Calu3 (cell line): ENCODE results near the gene CALN1. TPM values are rescaled to one million over a fixed set of nuclear protein-coding genes. Genes with fewer than 3 reads are reported as not detected.

Experiments used
- BruUV-seq: library from RNA; stranded (reverse); fragments of 400-500 nt; replicated peaks from 2 replicates; lab custom pipeline; 2021; lab: Mats Ljungman, UMichigan
- CTCF ChIA-PET: fragments of 300-600 bp; sonication (Branson Sonifier 250); formaldehyde crosslinking; loops from one replicate; lab custom pipeline; 2022; ENCODE audit warnings: antibody characterized with exemption; lab: Charles Lee
- DNase-seq: peaks from one replicate; pipeline ENCODE4 v3.0.0; 2022
- H3K27ac Mint-ChIP-seq: one replicate; pipeline ENCODE4 v1.8.0; 2022; ENCODE audit warnings: mixed read lengths; ENCODE audit not compliant: unreplicated experiment
- H3K27me3 Mint-ChIP-seq: one replicate; pipeline ENCODE4 v1.8.0; 2022; ENCODE audit warnings: mixed read lengths; ENCODE audit not compliant: unreplicated experiment
- H3K36me3 Mint-ChIP-seq: one replicate; pipeline ENCODE4 v1.8.0; 2022; ENCODE audit warnings: mild to moderate bottlenecking, moderate library complexity, mixed read lengths; ENCODE audit not compliant: insufficient read depth, unreplicated experiment
- H3K4me1 Mint-ChIP-seq: one replicate; pipeline ENCODE4 v1.8.0; 2022; ENCODE audit warnings: mild to moderate bottlenecking, low read depth, mixed read lengths; ENCODE audit not compliant: unreplicated experiment
- H3K4me3 Mint-ChIP-seq: one replicate; pipeline ENCODE4 v1.8.0; 2022; ENCODE audit warnings: mild to moderate bottlenecking, low read depth, moderate library complexity, mixed read lengths; ENCODE audit not compliant: unreplicated experiment
- H3K9me3 Mint-ChIP-seq: one replicate; pipeline ENCODE4 v1.8.0; 2022; ENCODE audit warnings: low read depth, mixed read lengths; ENCODE audit not compliant: unreplicated experiment
- CTCF ChIP-seq: fragments of 200-600 bp; IDR thresholded peaks from one replicate; pipeline ENCODE4 v1.8.0; 2022; ENCODE audit warnings: antibody characterized with exemption; ENCODE audit not compliant: unreplicated experiment
- intact Hi-C: fragments of 100-400 bp; cut with micrococcal nuclease; formaldehyde crosslinking; loops from one replicate; pipeline ENCODE4 v1.10.0; 2022; ENCODE audit not compliant: unreplicated experiment
- total RNA-seq: library from RNA; stranded (reverse); gene quantifications from 2 replicates; pipeline ENCODE4 v1.2.3, GENCODE V29; 2022

Gene CALN1
- total RNA-seq, 1 experiment from 2014 or later: not detected

- CTCF ChIA-PET: no interaction called here
- peaks cover under 1% of the 10 kb centered on the region for H3K9me3 Mint-ChIP-seq
- no peaks in the 10 kb centered on the region for H3K36me3 Mint-ChIP-seq
- no peak overlapping the region for H3K27ac Mint-ChIP-seq
- H3K4me3 Mint-ChIP-seq: no peak overlapping the region
- no peaks in the 10 kb centered on the region for H3K27me3 Mint-ChIP-seq
- no peak for DNase-seq
- no peak for TF ChIP-seq CTCF
- no peaks in the 10 kb centered on the region for H3K4me1 Mint-ChIP-seq
- no TSS peak for BruUV-seq
- intact Hi-C loops: no loop called here
Measured at GRCh38 chr7:72016574-72016973, 395.6 kb downstream of the CALN1 start.

GRCh38 chr7:72015136-72015535 is 397.0 kb downstream of the CALN1 start:
- no TSS peak for BruUV-seq
- Mint-ChIP-seq H3K27ac (no peak overlapping the region), H3K36me3 (no peaks in the 10 kb centered on the region), H3K27me3 (no peaks in the 10 kb centered on the region), H3K9me3 (peaks cover 2% of the 10 kb centered on the region), H3K4me3 (no peak overlapping the region), H3K4me1 (no peaks in the 10 kb centered on the region)
- intact Hi-C loops: no loop called here
- no peak for TF ChIP-seq CTCF
- CTCF ChIA-PET: no interaction called here
- no peak for DNase-seq

GRCh38 chr7:72007018-72007417 is 405.1 kb downstream of the CALN1 start:
- H3K9me3 Mint-ChIP-seq: peaks cover 4% of the 10 kb centered on the region
- no peaks in the 10 kb centered on the region for H3K36me3 Mint-ChIP-seq
- no peak for TF ChIP-seq CTCF
- CTCF ChIA-PET: no interaction called here
- DNase-seq: no peak
- no peak overlapping the region for H3K27ac Mint-ChIP-seq
- no TSS peak for BruUV-seq
- no peaks in the 10 kb centered on the region for H3K27me3 Mint-ChIP-seq
- no peak overlapping the region for H3K4me3 Mint-ChIP-seq
- intact Hi-C loops: no loop called here
- H3K4me1 Mint-ChIP-seq: no peaks in the 10 kb centered on the region

DNA sequence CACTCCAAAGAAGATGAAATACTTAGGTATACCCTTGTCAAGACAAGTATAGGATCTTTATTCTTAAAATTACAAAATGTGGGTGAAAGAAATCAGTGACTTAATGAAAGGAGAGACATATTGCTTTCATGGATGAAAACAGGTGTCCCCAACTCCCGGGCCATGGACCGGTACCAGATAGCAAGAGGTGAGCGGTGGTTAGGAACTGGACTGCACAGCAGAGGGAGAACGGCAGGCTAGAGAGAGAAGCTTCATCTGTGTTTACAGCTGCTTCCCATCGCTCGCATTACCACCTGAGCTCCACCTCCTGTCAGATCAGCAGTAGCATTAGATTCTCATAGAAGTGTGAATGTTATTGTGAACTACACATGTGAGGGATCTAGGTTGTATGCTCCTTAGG is 408.9 kb downstream of the CALN1 start:
- no peak for TF ChIP-seq CTCF
- no peak for DNase-seq
- no peak overlapping the region for H3K27ac Mint-ChIP-seq
- no peak overlapping the region for H3K4me3 Mint-ChIP-seq
- H3K4me1 Mint-ChIP-seq: no peaks in the 10 kb centered on the region
- no TSS peak for BruUV-seq
- H3K9me3 Mint-ChIP-seq: peaks cover 2% of the 10 kb centered on the region
- intact Hi-C loops: no loop called here
- CTCF ChIA-PET: no interaction called here
- H3K27me3 Mint-ChIP-seq: no peaks in the 10 kb centered on the region
- no peaks in the 10 kb centered on the region for H3K36me3 Mint-ChIP-seq
